IPS-20b (cell line): ENCODE results near the gene CD47.

Experiments
- H3K27ac ChIP-seq: one replicate; pipeline ENCODE4 v1.5.1; 2013; ENCODE audit warnings: low read length
- H3K27me3 ChIP-seq: 2 replicates; pipeline ENCODE4 v1.6.1; 2013; ENCODE audit warnings: mild to moderate bottlenecking, low read length, inconsistent platforms; ENCODE audit not compliant: insufficient read depth
- H3K36me3 ChIP-seq: 2 replicates; pipeline ENCODE4 v1.6.1; 2013; ENCODE audit warnings: low read depth, mild to moderate bottlenecking, inconsistent platforms, low read length, moderate library complexity; ENCODE audit not compliant: insufficient read depth
- H3K4me1 ChIP-seq: 2 replicates; pipeline ENCODE4 v1.6.1; 2013; ENCODE audit warnings: mild to moderate bottlenecking, control low read depth, inconsistent platforms, low read length, moderate library complexity; ENCODE audit not compliant: insufficient read depth
- H3K4me3 ChIP-seq: 2 replicates; pipeline ENCODE4 v1.5.1; 2013; ENCODE audit warnings: mild to moderate bottlenecking, low read length, inconsistent platforms
- H3K9ac ChIP-seq: 2 replicates; pipeline ENCODE4 v1.6.1; 2013; ENCODE audit warnings: low read depth, mild to moderate bottlenecking, inconsistent platforms, low read length, moderate library complexity
- H3K9me3 ChIP-seq: 2 replicates; pipeline ENCODE4 v1.6.1; 2013; ENCODE audit warnings: mild to moderate bottlenecking, low read depth, low read length, inconsistent platforms; ENCODE audit not compliant: insufficient read depth

The CD47 gene

GRCh38 chr3:108036984-108037741, 53.7 kb downstream of the CD47 start:
- Histone ChIP-seq H3K4me1 (0 out of 2 replicates have a peak, but pooled peaks cover 6% of the 10 kb centered on the region), H3K9ac (no peak overlapping the region), H3K36me3 (no peaks in the 10 kb centered on the region), H3K4me3 (no peak overlapping the region), H3K9me3 (no peaks in the 10 kb centered on the region), H3K27ac (no peak overlapping the region), H3K27me3 (no peaks in the 10 kb centered on the region)

GRCh38 chr3:108036401-108036800, 54.4 kb downstream of the CD47 start:
- H3K27ac ChIP-seq, result no peak overlapping the region
- no peak overlapping the region for H3K9ac ChIP-seq
- H3K4me3 ChIP-seq, result no peak overlapping the region
- 0 out of 2 replicates have a peak, but pooled peaks cover 6% of the 10 kb centered on the region for H3K4me1 ChIP-seq
- no peaks in the 10 kb centered on the region for H3K27me3 ChIP-seq
- H3K9me3 ChIP-seq, result no peaks in the 10 kb centered on the region
- no peaks in the 10 kb centered on the region for H3K36me3 ChIP-seq

GRCh38 chr3:108035751-108036150, 55.1 kb downstream of the CD47 start:
- Histone ChIP-seq H3K27me3 (no peaks in the 10 kb centered on the region), H3K36me3 (no peaks in the 10 kb centered on the region), H3K4me3 (no peak overlapping the region), H3K27ac (no peak overlapping the region), H3K9me3 (no peaks in the 10 kb centered on the region), H3K4me1 (0 out of 2 replicates have a peak, but pooled peaks cover 6% of the 10 kb centered on the region), H3K9ac (no peak overlapping the region)

- H3K9me3 ChIP-seq, result peaks cover 4% of the 10 kb centered on the region; the same call in 1 of the 2 replicates
- no peaks in the 10 kb centered on the region for H3K36me3 ChIP-seq
- H3K27me3 ChIP-seq, result no peaks in the 10 kb centered on the region
- no peak overlapping the region for H3K27ac ChIP-seq
- no peak overlapping the region for H3K4me3 ChIP-seq
- peaks cover 13% of the 10 kb centered on the region for H3K4me1 ChIP-seq
- H3K9ac ChIP-seq, result no peak overlapping the region
These were observed 58.9 kb downstream of the CD47 start for GRCh38 chr3:108031895-108032294.

GRCh38 chr3:108030960-108031359, 59.9 kb downstream of the CD47 start:
- Histone ChIP-seq H3K9me3 (peaks cover 6% of the 10 kb centered on the region; the same call in 1 of the 2 replicates), H3K27ac (no peak overlapping the region), H3K36me3 (no peaks in the 10 kb centered on the region), H3K27me3 (no peaks in the 10 kb centered on the region), H3K9ac (no peak overlapping the region), H3K4me1 (peaks cover 12% of the 10 kb centered on the region), H3K4me3 (no peak overlapping the region)

- Histone ChIP-seq H3K27me3 (no peaks in the 10 kb centered on the region), H3K9ac (no peak overlapping the region), H3K4me3 (no peak overlapping the region), H3K9me3 (peaks cover 6% of the 10 kb centered on the region; the same call in 1 of the 2 replicates), H3K4me1 (peaks cover 7% of the 10 kb centered on the region), H3K27ac (no peak overlapping the region), H3K36me3 (no peaks in the 10 kb centered on the region)
These were observed 61.4 kb downstream of the CD47 start for GRCh38 chr3:108029466-108029865.

- no peak overlapping the region for H3K27ac ChIP-seq
- no peak overlapping the region for H3K9ac ChIP-seq
- H3K27me3 ChIP-seq, result no peaks in the 10 kb centered on the region
- peaks cover 7% of the 10 kb centered on the region for H3K4me1 ChIP-seq
- H3K4me3 ChIP-seq, result no peak overlapping the region
- no peaks in the 10 kb centered on the region for H3K36me3 ChIP-seq
- H3K9me3 ChIP-seq, result peaks cover 6% of the 10 kb centered on the region; the same call in 1 of the 2 replicates
These were observed 61.9 kb downstream of the CD47 start for GRCh38 chr3:108028896-108029295.

- Histone ChIP-seq H3K27ac (no peak overlapping the region), H3K36me3 (no peaks in the 10 kb centered on the region), H3K9me3 (peaks cover 6% of the 10 kb centered on the region; the same call in 1 of the 2 replicates), H3K27me3 (no peaks in the 10 kb centered on the region), H3K9ac (no peak overlapping the region), H3K4me1 (peaks cover 11% of the 10 kb centered on the region), H3K4me3 (no peak overlapping the region)
These were observed 65.7 kb downstream of the CD47 start for GRCh38 chr3:108025177-108025576.

- no peak overlapping the region for H3K4me3 ChIP-seq
- H3K36me3 ChIP-seq, result no peaks in the 10 kb centered on the region
- no peak overlapping the region for H3K9ac ChIP-seq
These were observed 66.5 kb downstream of the CD47 start for GRCh38 chr3:108024146-108024850.

GRCh38 chr3:108022256-108023150, 68.3 kb downstream of the CD47 start:
- H3K9ac ChIP-seq, result no peak overlapping the region
- H3K4me3 ChIP-seq, result no peak overlapping the region
- peaks cover 6% of the 10 kb centered on the region; the same call in 1 of the 2 replicates for H3K9me3 ChIP-seq
- no peaks in the 10 kb centered on the region for H3K36me3 ChIP-seq
- peaks cover 4% of the 10 kb centered on the region for H3K4me1 ChIP-seq
- H3K27me3 ChIP-seq, result no peaks in the 10 kb centered on the region
- no peak overlapping the region for H3K27ac ChIP-seq

More at GRCh38 chr3:108024146-108024850, 66.5 kb downstream of the CD47 start:
- Histone ChIP-seq H3K9me3 (peaks cover 6% of the 10 kb centered on the region; the same call in 1 of the 2 replicates), H3K27me3 (no peaks in the 10 kb centered on the region), H3K27ac (no peak overlapping the region), H3K4me1 (peaks cover 11% of the 10 kb centered on the region)

GRCh38 chr3:108021533-108021932, 69.3 kb downstream of the CD47 start:
- no peaks in the 10 kb centered on the region for H3K27me3 ChIP-seq
- H3K27ac ChIP-seq, result no peak overlapping the region
- no peak overlapping the region for H3K9ac ChIP-seq
- no peaks in the 10 kb centered on the region for H3K36me3 ChIP-seq
- H3K9me3 ChIP-seq, result no peaks in the 10 kb centered on the region
- H3K4me3 ChIP-seq, result no peak overlapping the region
- peaks cover 4% of the 10 kb centered on the region for H3K4me1 ChIP-seq
